Measurements from ENCODE around the gene RABL6.

GRCh38 chr9:136867480-136867879 lies 59.7 kb downstream of the RABL6 start:
- no peak for TF ChIP-seq CTCF (IDR thresholded peaks at IDR 0.05)
- TF ChIP-seq POLR2A (IDR thresholded peaks at IDR 0.05) = no peak
- no peak for TF ChIP-seq POLR2AphosphoS5 (IDR thresholded peaks at IDR 0.05)

All from breast epithelium (tissue), 3 donors.